ENCODE measurements around the gene SPATA46.
"Not testable (repeated sequence)": the region's sequence is repeated elsewhere in the genome, so short reads cannot be mapped to it uniquely, and the experiment has no call there.

SPATA46 gene

GRCh38 chr1:162376691-162377090 lies at the start of gene SPATA46:
Gene SPATA46, minus strand, starts transcription at chr1:162376854. Its CDS starts 64 bp downstream, at chr1:162376790.
- no peak for DNase-seq

GRCh38 chr1:162422662-162423375 lies 46.2 kb upstream of the SPATA46 start:
- DNase-seq: no peak

DNA sequence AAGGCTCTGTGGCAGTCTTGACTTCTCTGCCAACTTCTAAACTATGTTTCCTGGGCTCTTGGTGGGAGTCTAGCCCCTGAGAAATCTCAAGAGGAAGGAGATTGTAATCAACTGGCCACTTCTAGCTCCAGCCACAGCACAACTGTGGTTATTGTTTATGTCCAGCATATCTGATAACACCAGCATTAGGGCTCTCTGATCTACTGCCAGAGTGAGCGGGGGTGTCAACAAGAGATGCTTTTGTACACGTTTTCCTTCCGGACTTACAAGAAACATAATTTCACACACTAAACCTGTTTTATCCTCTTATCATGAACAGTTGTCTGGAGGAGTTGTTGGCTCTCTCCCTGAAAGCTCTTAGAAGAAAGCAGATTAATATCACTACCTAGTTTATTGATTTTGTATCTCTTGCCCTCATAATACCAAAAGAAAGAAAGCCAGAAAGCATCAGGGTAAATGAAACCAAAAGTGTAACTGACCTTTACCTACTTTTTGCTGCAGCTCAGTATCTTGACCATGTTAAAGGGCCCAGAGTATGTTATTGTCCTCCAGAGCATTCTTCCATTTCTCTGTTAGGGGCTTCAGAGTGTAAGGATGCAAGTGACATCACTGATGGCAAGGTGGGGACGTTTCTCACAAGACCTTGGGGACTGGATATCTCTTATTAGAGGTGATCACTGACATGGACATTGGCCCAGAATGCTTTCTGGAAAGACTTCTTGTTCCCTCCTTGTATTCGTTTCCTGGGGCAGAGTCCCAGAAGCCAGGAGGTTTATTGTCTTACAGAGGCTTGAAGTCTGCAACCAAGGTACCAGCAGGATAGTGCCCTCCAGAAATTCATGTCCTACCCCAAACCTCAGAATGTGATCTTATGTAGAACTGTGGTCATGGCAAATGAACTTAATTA lies 44.9 kb upstream of the SPATA46 start:
- no peak for DNase-seq

GRCh38 chr1:162420120-162420519 lies 43.5 kb upstream of the SPATA46 start:
- DNase-seq: no peak

GRCh38 chr1:162419450-162419931 lies 42.8 kb upstream of the SPATA46 start:
- not testable (repeated sequence) for DNase-seq

DNA sequence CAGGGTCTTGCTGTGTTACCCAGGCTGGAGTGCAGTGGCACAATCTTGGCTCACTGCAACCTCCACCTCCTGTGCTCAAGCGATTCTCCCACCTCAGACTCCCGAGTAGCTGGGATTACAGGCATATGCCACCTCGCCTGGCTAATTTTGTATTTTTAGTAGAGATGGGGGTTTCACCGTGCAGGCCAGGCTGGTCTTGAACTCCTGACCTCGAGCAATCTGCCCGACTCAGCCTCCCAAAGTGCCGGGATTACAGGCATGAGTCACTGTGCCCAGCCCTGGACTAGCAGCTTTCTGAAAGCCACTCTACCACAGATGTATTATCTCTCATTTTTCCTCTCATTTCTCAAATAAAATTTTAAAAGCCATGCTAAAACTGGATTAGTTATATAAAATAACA lies 41.9 kb upstream of the SPATA46 start:
- DNase-seq: not testable (repeated sequence)

DNA sequence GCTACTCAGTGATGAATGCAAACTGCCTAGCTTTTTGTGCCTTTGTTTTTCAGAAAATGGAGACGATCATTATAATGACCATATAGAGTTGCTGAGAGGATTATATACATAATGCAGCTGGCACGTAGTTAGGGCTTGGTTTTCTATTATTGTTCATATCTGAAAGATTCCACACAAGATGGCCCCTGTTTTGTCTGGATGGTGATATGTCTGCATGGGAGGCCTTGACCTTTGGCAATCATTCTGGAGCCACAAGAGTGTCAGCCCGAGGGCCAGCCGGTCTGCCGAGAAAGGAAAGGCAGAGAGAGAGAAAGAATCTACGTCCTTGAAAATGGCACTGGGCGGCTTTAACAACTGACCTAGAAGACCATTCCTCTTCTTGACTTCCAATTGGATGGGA lies 41.0 kb upstream of the SPATA46 start:
- no peak for DNase-seq

DNA sequence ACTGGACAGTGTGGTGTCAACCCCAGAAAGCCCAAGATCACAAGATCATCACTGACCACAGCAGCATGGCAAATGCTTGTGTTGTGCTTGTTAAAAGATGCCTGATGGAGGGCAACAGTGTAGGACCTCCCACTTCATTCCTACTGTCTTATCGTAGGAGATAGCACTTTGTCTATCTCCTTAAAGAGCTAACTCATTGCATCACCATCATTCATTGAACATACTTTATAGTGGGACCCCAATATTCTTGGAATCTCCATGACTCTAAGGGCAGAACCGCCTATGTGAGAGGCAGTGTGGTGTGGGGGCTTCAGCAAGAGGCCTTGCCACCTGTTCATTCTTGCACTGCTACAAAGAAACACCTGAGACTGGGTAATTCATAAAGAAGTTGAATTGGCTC lies 40.3 kb upstream of the SPATA46 start:
- DNase-seq: no peak

- no peak for DNase-seq
Measured at GRCh38 chr1:162416215-162416614, 39.6 kb upstream of the SPATA46 start.

GRCh38 chr1:162412002-162412401 lies 35.3 kb upstream of the SPATA46 start, which contains the start of gene SH2D1B:
Gene SH2D1B, minus strand, starts transcription at chr1:162412136. Its CDS starts 120 bp downstream, at chr1:162412016.
- no peak for DNase-seq

- DNase-seq: no peak
Measured at GRCh38 chr1:162407539-162407938, 30.9 kb upstream of the SPATA46 start.

DNA sequence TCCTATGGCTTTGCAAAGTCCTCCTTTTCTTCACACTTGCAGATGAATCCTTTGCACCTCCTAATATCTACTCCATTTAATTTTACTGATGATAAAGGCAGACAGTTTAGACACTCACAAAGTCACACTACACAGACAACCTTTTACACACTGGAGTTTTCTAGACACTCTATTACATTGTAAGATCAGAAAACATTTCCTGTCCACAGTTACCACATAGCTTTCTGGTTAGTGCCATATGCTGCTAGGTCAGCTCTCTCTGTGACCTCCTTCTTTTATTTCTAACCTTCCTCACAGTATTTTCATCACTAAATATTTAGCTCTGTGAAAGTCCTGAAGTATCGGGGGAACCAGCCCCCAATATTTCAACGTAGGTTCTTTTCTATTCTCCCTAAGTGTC lies 30.2 kb upstream of the SPATA46 start:
- no peak for DNase-seq

GRCh38 chr1:162405800-162406199 lies 29.1 kb upstream of the SPATA46 start:
- DNase-seq: no peak

DNA sequence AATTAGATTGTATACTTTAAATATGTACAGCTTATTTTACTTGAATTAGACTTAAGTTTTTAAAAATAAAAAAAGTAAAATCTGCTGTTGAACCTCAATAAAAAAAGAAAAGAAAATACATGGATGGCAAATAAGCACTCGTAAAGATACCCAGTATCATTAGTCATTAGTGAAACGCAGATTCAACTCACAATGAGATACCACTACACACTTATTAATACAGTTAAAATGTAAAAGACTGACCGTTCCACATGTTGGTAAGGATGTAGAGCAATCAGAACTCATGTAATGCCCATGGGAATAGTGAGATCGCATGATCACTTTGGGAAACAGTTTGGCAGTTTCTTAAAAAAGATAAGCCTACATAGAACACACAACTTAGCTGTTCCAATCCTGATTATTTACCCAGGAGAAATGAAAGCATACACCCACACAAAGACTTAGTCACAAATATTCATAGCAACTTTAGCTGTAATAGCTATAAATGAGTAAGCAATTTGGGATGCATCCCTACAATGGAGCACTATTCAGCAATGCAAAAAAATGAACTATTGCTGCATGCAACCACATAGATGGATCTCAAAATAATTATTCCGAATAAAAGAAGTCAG lies 28.0 kb upstream of the SPATA46 start:
- no peak for DNase-seq

GRCh38 chr1:162400790-162401355 lies 24.2 kb upstream of the SPATA46 start:
- DNase-seq: no peak

DNA sequence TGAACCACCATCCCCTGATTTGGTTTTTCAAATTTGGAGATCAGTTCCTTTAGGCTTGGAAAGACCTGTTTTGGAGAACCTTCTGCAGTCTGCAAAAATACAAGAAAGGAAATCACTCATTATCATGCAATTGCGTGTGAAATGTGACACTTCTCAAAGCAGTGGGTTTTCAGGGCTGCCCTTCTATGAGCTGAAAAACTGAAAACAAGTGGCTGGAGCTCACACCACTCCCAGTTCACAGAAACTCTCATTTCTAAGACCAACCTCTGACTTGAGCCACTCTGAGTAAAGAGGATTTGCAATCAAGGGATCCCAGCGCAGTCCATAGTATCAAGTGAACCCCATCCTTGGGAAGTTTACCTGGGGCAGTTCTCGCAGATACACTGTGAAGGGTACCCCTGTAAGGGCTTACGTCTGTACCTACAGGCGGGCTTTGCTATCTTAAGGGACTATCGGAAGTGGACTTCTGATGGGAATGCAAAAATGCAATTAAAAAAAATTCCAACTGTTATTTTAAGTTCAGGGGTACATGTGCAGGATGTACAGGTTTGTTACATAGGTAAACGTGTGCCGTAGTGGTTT lies 22.4 kb upstream of the SPATA46 start:
- DNase-seq: no peak

DNA sequence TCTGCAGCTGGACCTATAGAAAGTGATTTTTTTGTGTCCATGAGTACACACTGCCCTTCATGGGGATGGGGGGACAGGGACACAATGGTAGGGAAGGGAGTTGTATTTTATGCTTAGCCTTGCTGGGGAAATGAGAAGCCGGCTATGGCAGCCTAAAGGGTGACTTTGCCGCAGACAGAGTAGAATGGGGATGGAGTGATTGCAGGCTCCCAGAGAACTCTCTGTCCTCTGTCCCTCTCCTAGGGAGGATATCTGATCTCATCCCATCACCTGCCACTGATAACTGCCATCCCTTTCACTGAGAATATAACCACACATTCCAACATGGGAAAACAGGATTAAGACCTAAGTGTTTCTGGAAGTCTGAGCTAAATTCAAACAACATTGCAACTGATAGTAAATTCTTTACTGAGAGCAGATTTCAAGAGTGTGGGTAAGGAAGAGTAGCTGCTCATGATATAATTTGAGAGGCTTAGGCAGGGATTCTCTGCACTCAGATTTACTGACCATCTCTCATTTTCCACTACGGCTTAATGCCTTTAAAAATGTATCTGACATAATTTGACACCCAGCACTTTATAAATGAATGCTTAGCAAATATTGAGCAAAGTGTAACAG lies 21.4 kb upstream of the SPATA46 start:
- DNase-seq: no peak

DNA sequence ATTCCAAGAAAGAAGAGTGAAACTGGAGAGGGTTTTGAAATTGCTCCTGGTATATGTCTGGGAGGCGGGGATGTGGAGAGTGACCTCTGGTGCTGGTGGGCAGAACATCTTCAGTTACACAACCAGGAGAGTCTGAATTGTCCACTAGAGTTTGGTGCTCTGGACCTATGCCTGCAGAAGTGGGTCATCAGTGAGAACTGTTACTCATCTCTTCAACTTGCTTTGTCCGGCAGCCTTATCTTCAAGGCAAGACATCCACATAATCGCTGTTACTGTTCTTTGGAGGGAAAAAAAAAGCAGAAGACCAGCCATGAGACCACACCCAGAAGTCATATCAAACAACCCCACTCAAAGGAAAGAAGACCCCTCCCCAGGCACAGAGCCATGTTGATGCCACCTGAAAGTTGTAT lies 20.4 kb upstream of the SPATA46 start:
- DNase-seq: no peak

DNA sequence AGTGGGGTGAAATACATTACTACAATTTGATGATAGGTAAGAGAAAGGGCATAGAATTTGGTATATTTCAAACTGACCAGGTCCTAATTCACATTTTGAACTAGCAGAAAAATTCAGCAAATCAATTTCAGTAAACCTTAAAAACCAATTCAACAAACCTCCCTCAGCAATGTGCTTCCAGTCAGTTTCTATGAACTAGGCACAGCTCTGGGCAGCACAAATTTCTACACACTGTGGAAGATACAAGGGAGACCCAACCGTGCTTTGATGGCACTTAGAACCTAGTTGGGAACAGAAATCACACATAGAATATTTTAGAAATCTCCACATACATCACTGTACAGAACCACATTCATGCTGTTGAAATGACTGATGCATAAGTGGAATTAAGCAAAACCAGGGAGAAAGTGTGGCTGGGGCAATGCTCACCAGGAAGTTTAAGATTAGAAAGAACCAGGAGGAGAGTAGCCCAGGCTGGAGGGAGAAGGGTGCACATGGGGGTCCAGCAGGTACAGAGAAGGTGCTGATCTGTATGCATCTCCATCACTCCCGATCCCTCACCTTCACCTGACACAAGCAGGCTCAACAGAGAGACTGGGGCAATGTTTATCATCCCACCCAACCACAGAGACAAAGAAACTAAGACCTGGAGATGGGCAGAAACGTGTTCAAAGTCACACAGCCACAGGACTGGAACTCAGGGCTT lies 19.7 kb upstream of the SPATA46 start:
- no peak for DNase-seq

- DNase-seq: peak; percentile 62
Measured at GRCh38 chr1:162391790-162392563, 15.3 kb upstream of the SPATA46 start.
